ENCODE data around the gene DOCK2.
A peak's percentile ranks its signal among the peaks of the same experiment; 100 is the strongest.
"Not testable (repeated sequence)": the region's sequence is repeated elsewhere in the genome, so short reads cannot be mapped to it uniquely, and the experiment has no call there.

Gene DOCK2

DNA sequence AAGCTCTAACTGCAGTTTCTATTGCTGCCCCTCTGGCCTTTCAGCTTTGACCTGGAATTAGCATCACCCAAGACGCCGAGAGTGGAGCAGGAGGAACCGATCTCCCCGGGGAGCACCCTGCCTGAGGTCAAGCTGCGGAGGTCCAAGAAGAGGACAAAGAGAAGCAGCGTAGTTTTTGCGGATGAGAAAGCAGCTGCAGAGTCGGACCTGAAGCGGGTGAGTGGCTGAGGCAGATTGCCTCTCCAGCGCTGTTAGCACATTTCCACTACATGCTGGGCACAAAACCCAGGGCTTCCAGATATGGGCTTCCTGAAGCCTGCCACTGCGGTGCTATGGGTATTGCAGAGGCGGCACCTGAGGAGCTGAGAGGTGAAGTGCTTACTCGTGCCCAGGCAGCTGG is 441.9 kb downstream of the DOCK2 start:
- no peak for DNase-seq (ENCODE audit: low read depth in 4 of 4, low spot score in 1 of 4)

DNA sequence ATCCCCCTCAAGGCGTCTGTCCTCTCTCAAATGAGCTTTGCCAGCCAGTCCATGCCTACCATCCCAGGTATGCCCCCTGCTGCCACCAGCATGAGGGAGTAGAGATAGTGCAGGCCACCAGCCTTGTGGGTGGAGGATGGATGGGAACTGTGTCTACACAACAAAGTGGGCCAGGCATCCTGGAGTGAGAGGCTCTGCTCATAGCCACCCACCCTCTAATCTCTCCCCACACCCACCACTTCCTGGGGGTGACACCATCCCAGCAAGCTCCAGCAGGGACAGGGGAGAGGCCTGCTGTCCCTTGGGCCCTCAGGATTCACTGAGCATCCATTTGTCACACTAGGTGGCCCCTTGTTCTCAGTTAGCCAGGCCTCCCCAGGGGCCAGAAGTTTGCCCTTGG is 443.1 kb downstream of the DOCK2 start:
- no peak for DNase-seq (ENCODE audit: low read depth in 4 of 4, low spot score in 1 of 4)

DNA sequence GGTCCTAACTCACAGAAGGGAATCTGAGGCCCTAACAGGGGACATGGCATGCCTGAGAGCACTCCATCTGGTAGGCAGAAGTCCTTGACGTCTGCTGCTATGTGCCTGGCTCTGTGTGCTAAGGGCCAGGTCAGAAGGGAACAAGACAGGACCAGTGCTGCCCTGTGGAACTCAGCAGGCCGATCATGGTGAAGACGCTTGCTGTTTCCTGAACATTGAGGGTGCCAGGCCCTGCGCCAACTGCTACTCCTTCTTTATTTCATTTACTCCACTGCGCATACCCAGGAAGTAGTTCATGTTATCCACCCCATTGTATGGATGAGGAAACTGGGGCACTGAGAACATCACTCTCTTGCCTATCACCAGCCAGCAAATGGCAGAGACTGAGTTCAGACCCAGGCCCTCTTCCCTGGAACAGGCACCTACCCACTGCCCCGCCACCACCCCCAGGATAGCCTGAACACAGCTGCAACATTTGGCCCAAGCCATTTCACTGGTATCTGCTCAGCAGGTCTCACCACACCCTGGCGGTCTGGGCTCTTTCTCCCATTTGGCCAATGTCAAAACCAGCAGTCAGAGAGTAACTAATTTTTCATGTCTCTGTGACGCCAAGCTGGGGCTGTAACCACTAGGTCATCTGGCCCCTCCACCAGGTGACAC is 443.8 kb downstream of the DOCK2 start:
- DNase-seq (ENCODE audit: low read depth in 4 of 4, low spot score in 1 of 4): no peak

DNA sequence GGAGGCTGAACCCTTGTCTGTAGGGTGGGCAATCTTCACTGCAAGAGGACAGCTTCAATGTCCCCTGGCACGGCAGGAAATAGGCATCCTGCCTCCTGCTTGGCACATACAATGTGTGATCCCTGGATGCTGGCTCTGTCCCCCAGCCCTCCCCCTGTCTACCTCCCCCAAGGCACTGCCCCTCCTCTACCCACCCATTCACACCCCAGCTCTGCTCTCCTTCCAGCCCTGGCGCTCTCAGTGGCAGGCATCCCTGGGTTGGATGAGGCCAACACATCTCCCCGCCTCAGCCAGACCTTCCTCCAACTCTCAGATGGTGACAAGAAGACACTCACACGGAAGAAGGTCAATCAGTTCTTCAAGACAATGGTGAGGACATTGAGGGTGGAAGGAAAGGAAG is 444.5 kb downstream of the DOCK2 start:
- no peak for DNase-seq (ENCODE audit: low read depth in 4 of 4, low spot score in 1 of 4)

DNA sequence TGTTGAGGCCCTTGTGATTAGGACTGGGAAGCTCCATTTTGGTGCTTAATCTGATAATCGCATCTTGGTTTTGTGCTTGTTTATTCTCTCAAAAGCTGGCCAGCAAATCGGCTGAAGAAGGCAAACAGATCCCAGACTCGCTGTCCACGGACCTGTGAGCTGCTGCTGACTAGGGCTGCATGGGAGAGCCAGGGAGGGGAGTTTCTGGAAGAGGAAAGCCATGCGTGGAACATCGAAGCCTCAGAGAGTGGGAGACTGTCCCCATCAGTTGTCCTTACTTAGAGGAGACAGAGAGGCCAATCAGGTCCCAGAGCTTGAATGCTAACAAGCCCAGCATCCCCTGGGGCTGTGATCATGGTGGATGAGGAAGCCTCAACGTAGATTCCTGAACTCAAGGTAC is 445.6 kb downstream of the DOCK2 start:
- DNase-seq (ENCODE audit: low read depth in 4 of 4, low spot score in 1 of 4): no peak

DNA sequence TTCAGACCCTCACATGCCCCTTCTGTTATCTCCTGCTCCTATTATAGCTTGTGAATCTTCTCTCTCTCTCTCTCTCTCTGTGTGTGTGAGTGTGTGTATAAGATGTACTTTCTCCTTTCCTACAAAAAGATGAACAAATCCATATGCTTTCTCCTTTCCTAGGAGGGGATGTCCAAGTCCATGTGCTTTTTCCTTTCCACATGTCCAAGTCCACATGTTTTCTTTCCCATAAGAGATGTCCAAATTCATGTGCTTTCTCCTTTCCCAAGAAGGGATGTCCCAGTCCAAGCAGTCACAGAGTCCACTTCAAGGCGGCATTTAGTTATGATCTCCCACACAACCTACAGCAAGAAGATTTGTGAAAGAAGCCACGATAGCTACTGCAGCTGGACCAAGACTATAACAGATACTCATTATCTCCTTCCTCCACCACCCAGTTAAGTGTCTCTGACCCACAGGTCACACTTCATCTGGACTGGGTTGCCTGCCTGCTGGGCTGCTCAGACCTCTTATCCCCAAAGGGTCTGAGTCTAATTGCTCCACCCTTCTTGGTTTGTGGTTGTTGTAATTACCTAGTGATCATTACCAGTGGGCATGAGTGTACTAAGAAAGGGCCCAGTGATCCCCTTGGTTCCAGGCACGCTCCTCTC is 450.2 kb downstream of the DOCK2 start:
- DNase-seq (ENCODE audit: low read depth in 4 of 4, low spot score in 1 of 4): no peak

DNA sequence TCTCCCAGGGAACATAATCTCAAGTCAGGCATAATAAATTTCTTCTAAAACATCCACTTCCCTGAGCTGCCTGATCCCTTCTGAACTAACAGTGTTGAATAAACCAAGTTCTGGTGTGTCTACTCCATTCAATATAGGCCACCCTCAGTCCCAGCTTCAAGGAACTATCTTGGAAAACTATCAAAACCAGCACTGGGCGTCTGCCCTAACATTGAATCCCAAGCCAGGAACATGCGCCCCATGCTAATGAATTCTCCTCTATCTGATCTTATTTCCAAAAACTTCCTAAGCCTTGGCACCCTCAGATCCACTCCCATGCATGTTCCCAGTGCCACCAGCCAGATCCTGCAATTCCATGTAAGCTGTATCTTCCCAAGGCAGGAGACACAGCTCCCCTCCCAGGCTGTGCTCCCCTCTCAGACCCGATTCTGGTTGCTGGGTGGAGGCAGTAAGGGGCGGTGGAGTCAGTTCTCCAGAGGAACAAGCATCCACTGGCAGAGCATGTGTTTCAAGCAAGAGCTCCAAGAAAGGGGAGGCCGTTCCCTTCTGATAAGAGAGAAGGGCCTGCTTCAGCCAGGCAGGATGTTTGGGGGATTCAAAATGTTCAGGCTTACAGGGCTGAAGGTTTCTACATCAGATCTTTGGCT is 455.5 kb downstream of the DOCK2 start:
- DNase-seq (ENCODE audit: low read depth in 4 of 4, low spot score in 1 of 4): no peak

DNA sequence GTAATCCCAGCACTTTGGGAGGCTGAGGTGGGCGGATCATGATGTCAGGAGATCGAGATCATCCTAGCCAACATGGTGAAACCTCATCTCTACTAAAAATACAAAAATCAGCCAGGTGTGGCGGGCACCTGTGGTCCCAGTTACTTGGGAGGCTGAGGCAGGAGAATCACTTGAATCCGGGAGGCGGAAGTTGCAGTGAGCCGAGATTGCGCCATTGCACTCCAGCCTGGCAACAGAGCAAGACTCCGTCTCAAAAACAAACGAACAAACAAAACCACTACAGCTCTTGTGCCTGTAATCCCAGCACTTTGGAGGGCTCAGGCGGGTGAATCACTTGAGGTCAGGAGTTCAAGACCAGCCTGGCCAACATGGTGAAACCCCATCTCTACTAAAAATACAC is 457.3 kb downstream of the DOCK2 start:
- not testable (repeated sequence) for DNase-seq (ENCODE audit: low read depth in 4 of 4, low spot score in 1 of 4)

DNA sequence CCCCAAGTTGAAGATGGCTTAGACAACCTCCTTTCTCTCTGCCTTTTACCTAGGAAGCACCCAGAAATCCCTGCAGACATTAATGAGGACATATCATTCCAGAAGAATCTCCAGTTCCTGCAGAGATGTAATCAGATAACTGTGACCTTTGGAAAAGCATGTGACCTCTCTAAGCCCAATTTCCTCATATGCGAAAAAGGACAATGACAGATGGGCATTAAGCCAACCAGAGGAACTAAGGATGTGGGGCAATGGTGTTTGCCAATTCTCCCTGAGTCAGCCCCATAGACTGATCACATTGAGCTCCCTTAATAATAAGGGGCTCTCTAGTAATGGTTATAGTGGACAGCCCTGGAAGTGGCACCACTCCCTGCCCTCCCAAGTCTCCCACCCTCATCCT is 458.6 kb downstream of the DOCK2 start:
- no peak for DNase-seq (ENCODE audit: low read depth in 4 of 4, low spot score in 1 of 4)

DNA sequence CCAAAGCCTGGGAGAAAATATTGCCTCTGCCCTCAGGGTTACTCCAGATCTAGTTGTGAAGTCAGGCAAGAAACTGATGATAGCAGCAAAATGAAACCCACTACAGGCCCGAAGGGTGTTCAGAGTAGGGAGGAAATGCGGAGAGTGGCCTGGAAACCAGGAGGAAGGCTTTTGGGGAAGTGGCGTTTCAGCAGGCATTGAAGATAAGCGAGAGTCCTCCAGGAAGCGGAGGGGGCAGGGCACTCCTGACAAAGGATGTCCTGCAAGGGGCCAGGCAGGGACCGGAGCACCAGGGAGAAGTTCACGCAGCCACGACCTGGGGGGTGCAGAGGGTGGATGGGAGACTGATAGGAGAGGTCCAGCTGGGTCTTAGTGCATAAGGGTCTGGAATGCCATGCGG is 460.9 kb downstream of the DOCK2 start:
- no peak for DNase-seq (ENCODE audit: low read depth in 4 of 4, low spot score in 1 of 4)

DNA sequence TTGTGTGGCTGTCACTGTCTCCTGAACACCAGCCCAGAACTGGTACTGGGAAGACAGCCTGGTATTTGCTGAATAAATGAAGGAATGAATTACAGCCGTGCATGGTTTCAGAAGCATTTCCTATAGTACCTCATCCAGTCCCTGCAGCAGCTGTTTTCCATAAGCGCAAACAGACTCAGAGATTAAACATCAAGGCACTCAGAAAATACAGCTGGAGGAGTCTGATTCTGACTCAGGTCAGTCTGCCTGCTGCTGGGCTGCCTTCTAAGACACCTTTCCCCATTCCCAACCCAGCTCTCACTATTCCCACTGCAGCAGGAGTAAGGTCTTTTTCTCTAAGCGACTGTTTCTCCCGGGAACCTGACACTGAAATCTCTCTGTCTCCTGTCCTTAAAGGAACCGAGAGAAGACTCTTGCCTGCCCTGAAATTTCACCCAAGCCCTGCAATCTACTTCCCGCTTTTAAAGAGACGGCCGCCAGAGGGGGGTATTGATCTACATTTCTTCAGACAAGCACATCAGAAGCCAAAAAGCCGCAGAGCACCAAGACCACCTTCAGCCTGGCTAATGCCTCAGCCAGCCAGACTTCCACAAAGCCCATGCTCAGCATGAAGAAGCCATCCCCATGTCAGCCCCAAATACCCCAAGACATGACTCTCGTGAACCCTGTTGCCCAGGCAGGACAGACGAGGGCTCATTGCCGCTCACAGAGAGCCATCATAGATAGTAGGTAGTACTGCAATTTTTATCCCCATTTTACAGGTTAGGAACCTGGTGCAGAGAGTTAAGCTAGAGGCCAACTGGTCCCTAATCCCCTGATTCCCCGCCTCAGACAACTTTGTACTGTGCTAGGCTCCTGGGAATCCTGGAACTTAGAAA is 463.2 kb downstream of the DOCK2 start:
- DNase-seq (ENCODE audit: low read depth in 4 of 4, low spot score in 1 of 4): peak; percentile 31 to 58 (median 54)

DNA sequence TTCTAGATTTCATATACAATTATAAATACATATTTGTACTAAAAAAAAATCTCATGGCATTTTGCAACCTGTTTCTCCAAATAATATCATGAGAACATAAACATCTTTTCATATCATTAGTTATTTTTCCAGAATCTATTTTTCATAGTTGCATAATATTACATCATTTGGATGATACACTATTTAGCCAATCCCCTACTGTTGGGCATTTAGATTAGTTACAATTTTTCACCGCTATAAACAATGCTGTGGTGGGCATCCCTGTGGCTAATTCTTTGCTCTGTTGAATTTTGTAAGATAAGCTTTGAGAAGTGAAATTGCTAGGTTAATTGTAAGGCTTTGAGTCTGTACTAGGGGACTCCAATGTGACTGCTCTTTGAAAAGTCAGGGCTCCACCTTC is 466.4 kb downstream of the DOCK2 start:
- no peak for DNase-seq (ENCODE audit: low read depth in 4 of 4, low spot score in 1 of 4)

DNA sequence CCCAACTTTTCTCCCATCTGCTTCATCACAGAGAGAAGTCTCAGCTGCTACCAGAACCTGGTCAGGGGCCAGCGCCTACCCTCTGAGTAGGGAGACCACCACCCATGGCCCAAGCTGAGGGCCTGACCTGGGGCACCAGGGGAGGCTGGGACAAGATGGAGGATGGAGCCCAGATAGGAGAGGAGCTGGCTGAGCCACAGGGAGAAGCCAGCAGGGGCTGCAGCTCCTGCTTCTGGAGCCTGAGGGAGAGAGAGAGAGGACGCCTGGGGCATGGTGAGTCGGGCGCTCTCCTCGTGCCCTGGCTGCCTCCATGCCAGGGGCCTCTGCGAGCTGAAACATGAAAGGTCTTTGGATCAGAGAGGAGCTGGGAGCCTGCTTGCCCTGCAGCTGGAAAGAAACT is 467.2 kb downstream of the DOCK2 start:
- no peak for DNase-seq (ENCODE audit: low read depth in 4 of 4, low spot score in 1 of 4)

DNA sequence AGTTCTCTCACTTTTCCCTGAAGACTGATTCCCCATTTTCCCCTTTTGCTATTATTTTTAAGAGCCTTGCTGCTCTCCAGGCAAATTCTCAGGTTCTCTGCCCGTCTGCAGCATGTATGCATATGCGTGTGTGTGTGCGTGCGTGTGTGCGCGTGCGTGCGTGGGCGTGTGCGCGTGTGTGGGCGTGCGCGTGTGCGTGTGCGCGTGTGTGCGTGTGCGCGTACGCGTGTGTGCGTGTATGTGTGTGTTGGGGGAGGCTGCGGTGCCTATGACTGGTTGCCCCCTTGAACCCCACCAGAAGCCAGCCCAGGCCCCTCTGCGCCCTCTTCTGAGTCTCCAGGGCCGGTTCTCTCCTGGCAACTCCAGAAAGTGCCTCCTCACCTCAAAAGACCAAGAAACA is 467.6 kb downstream of the DOCK2 start:
- DNase-seq (ENCODE audit: low read depth in 4 of 4, low spot score in 1 of 4): no peak

DNA sequence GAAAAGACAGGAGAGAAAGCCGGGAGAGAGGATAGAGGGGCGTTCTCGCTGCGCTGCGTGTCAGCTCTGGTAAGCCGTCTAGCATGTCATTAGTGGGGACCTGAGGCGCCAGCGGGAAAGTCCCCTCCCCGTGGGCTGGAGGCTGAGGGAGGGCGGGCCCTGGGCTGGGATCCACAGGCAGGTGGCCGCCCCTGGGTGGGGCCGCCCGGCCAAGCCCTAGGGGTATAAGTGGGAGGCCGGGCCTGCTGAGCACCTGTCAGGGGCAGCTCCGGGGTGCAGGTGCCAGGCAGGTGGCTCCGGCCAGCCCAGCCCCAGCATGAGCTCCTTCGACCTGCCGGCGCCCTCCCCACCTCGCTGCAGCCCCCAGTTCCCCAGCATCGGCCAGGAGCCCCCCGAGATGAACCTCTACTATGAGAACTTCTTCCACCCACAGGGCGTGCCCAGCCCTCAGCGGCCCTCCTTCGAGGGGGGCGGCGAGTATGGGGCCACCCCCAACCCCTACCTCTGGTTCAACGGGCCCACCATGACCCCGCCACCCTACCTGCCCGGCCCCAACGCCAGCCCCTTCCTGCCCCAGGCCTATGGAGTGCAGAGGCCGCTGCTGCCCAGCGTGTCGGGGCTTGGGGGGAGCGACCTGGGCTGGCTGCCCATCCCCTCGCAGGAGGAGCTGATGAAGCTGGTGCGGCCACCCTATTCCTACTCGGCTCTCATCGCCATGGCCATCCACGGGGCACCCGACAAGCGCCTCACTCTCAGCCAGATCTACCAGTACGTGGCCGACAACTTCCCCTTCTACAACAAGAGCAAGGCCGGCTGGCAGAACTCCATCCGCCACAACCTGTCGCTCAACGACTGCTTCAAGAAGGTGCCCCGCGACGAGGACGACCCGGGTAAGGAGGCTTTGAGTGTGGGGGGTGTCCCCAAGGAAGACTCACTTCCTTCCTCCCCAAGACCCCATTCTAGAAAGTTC is 468.9 kb downstream of the DOCK2 start, which contains the start of gene FOXI1:
TSS of gene FOXI1 (plus strand) at position 256 of the 970 bp plus-strand sequence. CDS start at position 317, 61 bp downstream.
- no peak for DNase-seq (ENCODE audit: low read depth in 4 of 4, low spot score in 1 of 4)

DNA sequence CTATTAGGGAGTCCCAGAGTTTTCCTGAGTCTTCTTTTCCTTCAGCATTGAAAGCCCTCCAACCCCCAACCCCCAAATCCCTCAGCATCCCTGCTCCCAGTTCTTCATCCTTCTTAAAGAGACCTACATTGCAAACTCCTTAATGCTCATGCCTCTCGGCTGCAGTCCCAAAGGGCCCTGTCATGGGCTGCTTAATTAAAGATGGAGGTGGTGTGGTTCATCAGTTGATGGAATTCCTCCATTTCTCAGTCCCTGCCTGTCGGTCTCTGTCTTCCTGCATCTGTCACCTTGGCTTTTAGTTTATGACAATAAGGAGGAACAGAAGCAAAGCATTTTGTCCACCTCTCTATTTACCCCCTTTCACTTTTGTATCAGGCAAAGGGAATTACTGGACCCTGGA is 470.6 kb downstream of the DOCK2 start:
- DNase-seq (ENCODE audit: low read depth in 4 of 4, low spot score in 1 of 4): no peak

DNA sequence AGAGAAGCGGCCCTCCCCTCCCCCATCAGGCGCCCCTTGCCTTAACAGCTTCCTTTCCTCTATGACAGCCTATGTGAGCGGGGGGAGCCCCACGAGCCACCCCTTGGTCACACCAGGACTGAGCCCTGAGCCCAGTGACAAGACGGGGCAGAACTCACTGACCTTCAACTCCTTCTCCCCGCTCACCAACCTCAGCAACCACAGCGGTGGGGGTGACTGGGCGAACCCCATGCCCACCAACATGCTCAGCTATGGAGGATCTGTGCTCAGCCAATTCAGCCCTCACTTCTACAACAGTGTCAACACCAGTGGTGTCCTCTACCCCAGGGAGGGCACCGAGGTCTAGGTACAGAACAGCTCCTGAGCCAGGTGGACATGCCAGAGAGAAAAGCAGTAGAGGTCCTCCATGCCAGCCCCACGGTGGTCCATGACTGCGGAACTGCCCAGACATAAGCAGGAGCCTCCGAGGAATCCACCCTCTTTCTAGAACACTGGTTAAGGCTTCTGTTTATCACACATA is 471.3 kb downstream of the DOCK2 start:
- no peak for DNase-seq (ENCODE audit: low read depth in 4 of 4, low spot score in 1 of 4)

DNA sequence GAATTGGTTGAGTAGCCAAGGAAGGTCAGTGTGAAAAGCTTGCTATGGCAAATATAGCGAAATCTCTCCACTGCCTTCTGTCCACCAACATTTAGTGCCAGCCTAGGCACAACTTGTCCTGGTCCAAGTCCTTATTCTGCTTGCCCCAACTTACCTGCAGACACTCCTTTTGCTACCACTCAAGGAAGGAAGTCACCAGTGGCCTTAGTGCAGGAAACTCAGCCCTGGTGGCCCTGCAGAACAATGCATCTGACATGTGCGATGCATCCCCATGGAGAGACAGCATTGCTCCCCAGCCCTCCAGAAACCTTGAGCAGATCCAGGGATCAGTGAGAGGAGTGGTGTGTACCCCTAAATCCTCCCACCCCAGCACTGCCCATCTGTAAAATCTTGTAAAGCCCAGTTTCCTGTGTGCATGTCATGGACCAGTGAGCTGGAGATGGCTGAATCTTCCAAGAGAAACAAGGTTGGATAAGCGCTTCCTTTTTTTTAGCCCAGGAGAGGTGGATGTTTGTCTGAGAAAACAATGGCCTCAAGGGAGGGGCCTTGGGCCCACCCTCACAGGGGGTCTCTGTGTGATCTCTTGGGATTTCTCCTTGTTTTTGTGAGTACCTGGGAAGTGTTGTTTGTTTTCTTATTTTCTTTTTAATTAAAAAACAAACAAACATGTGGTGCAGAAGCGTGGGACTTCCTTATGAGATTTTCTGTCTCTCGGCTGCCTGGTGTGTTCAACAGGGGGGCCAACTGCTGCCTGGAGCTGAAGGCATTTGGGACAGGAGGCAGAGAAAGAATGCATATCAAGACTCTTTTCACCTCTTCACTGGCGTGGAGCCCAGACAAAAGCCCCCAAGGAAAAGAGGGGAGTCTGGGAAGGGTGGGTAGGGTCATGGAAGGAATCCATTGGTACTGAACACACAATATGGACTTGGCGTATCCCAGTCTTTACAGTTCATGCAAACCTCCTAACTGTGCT is 472.3 kb downstream of the DOCK2 start:
- DNase-seq (ENCODE audit: low read depth in 4 of 4, low spot score in 1 of 4): no peak

Data from stimulated activated CD4-positive, alpha-beta T cell treated with anti-CD3 and anti-CD28 coated beads, Interleukin-1b, Interleukin-23, amount 100 ng/mL, for 24 hours (primary cell).